Right renal pelvis (tissue), 4 donors: ENCODE data around the gene AMIGO2. TPM values are rescaled to one million over a fixed set of nuclear protein-coding genes. Genes with fewer than 3 reads are reported as not detected.
"Not testable (repeated sequence)": the region's sequence is repeated elsewhere in the genome, so short reads cannot be mapped to it uniquely, and the experiment has no call there.

ENCODE experiments used
- DNase-seq, 4 donors: peaks; one replicate each; pipeline ENCODE4 v3.0.0-alpha.2; 2013; ENCODE audit warnings: low read depth in 4 of 4, low spot score in 3 of 4, missing footprints in 1 of 4
- polyA plus RNA-seq, 4 donors: library from polyadenylated mRNA; unstranded; fragments of 120-200 nt; gene quantifications; one replicate each; pipeline ENCODE4 v1.2.1, GENCODE V29; 2013; ENCODE audit not compliant: insufficient read length in 4 of 4

The AMIGO2 gene
- polyA plus RNA-seq, 4 donors: 44.4 to 61.8 (median 51.9) TPM

DNA sequence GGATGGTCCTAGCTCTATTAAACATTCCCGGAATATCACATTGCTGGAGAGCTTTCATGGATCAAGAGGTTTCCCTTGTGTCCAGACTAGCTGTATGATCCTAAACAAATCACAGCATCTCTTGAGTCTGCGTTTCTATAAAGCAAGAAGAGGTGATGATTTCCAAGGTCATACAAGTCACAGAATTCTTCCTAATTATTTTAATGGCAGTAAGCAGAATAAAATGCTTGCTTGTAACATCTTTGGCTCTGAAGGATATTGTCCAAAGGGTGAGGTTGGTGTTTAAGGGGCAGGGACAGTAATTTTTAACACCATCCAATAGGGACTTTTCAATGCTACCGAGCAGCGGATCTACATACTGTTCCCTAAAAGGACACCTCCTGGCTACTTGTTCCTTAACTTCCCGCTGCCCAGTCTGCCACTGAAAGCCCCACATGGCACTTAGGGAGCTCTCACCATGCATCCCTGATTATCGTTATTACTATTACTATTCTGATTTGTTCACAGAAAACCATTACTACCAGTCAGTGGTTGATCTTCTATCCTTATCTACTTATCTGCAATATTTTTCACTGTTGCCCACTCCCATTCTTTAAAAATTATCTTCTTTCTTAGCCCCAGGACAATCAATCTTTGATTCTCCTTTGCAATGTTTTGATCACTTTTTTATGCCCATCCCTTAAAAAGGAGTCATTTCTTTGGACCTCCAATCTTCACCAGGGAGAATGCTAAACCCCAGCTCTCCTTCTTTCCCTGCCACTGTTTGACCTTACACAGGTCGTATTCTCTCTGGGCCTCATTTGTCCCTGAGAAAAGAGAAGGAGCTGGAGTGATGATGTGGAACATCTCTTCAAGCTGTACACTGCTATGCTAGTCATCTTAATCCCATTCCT, 4.3 kb downstream of the AMIGO2 start:
- DNase-seq: no peak

DNA sequence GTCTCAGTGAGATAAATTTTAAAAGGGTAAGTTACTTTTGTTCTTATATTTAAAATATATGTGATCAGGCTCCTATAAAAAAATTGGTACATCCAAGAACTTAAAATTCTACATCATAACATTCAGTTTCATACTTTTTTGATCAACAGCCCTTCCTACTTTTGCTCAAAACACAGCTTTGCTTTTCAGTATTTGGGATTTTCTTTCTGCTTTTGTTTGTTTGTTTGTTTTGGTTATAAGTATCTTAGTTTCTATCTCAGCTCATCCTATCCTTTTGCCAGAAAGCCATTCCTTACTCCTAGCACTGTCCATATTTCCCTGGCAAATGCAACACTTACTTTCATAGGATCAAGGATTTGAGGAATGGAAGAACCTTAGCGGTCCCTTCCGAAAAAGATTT, 5.0 kb downstream of the AMIGO2 start:
- DNase-seq: no peak

DNA sequence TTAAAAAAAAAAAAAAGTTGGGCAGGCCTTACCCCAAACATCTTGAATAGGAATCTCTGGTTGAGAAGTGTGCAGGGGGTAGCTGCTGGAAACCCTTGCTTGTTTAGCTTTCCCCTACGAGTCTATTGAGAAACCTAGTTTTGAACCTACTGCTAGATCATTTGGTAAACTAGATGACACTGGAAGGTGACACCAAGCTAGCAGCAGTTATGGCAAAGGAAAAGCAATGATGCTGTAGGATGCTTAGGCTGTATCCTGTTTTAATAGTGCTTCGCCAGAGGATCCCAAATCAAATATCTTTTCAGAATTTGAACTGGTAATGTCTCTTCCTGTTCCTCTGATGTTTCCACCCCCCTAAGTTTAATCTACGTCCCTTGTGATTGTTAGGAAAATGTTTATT, 5.8 kb downstream of the AMIGO2 start:
- DNase-seq: no peak

DNA sequence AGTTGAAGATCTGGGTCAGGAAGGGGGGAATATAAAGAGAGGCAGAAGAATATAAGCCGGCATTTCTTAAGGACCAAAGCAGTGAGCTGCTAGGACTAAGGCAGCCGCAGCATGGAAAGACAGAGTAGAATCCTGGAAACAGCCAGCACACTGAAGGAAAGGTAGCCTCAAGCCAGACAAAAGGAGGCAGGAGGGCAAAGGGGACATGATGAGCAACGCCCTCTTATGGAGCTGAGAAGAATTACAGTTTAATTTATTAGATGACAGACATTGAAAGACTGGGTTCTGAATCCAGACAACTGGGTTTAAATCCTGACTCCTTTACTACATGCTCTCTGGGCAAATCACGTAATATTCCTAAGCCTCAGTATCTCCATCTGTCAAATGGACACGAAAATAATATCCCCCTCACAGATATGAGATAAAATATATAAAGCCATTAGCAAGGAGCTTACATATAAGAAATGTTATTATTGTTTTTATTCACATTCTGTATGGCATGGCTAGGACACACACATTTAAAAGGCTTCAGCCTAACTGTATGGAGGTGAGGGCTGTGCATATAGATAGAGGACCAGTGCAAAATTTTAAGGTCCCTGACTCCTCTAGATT, 8.4 kb downstream of the AMIGO2 start:
- DNase-seq: no peak

DNA sequence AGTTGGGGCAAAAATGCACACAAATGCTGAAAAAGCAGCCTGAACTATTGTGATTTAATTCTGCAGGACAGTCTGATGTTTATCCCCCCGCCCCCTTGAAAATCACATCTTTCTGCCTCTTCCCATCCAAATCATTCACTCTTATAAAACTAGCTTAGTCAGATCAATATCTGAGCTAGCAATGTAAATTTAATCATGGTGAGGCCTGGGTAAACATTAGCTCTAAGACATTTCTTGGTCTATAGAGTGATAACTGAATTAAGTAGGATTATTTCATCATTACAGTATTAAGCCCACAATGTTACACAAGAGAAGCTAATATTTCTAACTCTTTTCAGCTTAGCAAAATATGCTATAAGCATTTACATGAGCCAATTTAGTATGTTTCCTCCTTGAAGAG, 9.4 kb downstream of the AMIGO2 start:
- no peak for DNase-seq

DNA sequence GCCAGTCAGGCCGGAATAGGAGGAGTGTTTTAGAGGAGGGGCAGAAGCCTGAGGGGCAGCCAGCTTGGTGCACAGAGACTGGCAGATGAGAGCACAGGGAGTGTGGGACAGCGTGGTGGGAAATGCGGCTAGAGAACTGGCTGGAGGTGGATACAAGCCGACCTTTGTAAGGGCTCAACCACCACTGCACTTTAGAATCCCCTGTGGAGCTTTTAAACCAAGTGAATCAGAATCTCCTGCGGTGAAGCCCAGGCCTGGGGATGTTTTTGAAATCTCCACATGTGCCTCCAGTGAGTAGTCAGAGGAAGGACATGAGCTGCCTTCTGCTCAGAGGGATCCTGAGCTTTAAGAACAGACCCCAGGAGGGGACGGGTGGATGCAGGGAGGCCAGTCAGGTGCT, 11.2 kb downstream of the AMIGO2 start:
- no peak for DNase-seq

DNA sequence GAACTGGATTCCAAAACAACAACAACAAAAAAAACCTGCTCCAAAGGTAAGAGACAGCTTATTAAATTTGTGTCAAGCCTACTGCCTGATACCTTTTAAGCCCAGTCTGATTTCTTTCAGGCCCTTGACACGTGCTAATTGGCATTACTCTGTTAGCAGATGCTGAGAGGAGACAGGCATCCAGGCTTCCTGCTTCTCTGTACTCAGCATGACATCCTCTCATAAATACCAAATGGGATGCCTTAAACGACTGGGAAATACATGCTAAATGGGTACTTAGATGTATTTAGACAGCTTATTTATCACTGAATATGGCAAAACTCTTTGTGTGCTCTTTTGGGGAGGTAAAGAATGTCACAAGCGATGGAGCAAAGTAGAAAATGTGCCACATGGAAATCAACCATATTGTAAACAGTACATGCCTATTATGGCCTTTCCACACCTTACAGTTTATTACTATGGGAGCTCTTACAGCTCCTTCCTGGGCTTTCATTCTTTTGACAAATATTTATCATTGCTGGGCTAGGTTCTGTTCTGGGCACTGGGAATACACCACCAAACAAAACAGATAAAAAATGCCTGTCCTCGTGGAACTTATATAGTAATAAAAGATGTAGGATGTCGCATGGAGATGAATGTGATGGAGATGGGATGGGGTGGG, 11.9 kb downstream of the AMIGO2 start:
- no peak for DNase-seq

DNA sequence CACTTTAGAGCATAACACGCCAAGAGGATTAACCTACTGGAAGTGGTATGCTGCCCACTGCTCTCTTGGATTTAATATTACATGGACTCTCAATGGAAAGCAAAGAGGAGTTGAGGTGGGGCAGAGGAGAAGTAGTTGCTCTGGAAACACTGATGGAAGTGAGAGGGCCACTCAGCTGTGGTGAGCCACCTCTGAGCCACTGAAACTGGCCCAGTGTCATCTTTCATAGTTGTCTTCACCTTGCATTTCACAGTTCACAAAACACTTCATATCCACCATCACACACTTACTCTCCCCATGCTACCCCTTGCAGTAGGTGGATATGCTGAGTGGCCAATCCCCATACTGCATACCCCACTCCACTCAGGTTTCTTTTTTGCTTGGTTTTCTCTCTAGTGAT, 12.6 kb downstream of the AMIGO2 start:
- DNase-seq: no peak

DNA sequence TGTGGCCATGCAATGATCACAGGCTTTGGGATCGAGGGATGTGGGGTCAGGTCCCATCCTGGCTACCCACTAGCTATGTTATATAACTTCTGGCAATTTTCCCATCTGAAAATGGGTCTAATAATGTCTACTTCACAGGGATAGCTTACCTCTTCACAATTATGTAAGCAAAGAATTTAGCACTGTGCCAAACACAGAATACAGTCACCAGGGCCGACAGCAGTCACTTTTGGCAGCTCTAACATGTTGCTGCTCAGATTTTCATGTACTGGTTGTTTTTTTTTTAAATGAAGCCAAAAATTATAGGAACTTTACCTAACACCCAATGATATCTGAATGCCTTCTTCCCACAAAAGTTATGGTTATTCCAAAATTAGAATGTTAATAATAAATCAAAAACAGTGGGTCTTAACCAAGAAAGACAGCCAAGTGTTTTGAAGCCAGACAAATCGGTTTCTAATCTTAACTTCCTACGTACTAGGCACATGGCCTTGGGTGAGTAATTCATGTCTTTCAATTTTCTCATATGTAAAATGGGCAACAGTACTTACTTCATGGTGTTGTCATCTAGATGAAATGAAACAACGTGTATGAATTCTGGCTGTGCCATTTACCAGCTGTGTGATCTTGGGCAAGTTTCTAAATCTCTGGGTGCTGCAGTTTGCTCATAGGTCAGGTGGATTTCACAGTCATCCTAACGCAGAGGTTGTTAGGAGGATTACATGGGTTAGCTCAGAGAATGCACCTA, 13.3 kb downstream of the AMIGO2 start:
- no peak for DNase-seq

DNA sequence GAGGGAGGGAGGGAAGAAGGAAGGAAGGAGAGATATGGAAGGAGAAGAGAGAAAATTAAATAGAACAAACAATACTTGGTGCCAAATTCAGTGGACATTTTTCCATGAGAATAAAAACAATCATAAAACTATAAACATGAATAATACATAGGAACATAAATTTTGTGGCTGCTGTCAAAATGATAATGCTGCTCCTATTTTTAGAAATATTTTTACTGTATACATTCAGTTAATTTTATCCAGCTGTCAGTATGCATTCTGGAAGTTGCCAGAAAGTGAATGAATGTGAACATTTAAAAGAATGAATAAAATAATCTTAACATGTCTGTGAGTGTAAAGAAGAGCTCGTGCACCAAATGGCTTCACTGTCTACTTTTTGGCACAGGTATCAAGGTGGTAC, 14.2 kb downstream of the AMIGO2 start:
- DNase-seq: no peak

DNA sequence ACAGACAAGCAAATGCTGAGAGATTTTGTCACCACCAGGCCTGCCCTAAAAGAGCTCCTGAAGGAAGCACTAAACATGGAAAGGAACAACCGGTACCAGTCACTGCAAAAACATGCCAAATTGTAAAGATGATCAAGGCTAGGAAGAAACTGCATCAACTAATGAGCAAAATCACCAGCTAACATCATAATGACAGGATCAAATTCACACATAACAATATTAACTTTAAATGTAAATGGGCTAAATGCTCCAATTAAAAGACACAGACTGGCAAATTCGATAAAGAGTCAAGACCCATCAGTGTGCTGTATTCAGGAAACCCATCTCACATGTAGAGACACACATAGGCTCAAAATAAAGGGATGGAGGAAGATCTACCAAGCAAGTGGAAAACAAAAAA, 21.1 kb downstream of the AMIGO2 start:
- DNase-seq: not testable (repeated sequence)

DNA sequence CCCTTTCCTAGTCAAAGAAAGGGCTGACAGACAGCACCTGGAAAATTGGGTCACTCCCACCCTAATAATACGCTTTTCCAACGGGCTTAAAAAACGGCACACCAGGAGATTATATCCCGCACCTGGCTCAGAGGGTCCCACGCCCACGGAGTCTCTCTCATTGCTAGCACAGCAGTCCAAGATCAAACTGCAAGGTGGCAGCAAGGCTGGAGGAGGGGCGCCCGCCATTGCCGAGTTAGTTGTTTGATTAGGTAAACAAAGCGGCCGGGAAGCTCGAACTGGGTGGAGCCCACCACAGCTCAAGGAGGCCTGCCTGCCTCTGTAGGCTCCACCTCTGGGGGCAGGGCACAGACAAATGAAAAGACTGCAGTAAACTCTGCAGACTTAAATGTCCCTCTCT, 22.8 kb downstream of the AMIGO2 start:
- DNase-seq: not testable (repeated sequence)

DNA sequence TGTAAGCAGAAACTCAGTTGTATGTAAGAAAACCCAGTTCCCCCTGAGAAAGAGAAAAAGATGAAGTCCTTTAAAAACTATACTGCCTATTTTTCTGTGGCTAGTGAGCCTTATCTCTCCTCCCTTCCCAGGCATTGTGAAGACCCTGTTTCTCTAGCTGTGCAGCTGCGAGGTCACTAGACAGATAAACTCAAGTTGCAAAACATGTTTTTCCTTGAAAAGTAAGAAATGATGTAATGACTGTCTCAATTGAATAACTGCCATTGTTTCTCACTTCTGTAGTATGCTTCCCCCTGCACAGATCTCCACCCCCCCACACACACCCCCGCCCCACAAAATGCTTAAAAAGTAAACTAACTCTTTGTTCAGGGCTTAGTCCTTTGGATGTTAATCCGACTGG, 23.9 kb downstream of the AMIGO2 start:
- not testable (repeated sequence) for DNase-seq

DNA sequence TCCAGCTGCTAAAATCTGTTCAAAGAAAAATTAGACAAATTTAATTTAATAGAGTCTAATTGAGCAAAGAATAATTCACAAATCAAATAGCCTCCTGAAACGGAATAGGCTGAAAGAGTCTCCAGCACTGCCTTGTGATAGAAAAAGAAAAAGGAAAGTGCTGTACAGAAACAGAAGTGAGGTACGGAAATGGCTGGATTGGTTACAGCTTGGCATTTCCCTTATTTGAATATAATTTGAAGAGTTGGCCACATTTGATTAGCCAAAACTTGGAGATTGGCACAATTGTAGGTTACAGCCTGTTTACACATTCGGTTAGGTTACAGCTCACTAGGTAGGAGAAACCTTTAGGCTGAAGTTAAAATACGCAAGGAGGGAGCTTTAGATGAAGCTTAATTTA, 25.1 kb downstream of the AMIGO2 start:
- DNase-seq: no peak

DNA sequence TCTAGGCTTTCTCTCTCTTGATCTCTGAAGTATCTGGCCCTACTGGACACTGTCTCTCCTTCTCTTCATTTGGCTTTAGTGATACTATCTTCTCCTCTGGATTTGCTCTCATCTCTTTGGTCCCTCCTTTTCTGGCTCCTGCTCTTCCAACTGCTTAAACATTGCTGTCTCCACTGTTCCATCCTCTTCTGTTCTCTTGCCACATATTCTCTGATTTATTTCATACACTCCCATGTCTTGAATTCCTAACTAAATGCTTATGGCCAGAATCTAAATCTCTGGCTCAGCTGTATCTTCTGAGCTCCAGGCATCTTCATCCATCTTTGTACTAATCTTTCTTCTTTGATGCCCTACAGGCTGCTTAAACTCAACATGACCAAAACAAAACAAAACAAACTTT, 25.8 kb downstream of the AMIGO2 start:
- DNase-seq: no peak

DNA sequence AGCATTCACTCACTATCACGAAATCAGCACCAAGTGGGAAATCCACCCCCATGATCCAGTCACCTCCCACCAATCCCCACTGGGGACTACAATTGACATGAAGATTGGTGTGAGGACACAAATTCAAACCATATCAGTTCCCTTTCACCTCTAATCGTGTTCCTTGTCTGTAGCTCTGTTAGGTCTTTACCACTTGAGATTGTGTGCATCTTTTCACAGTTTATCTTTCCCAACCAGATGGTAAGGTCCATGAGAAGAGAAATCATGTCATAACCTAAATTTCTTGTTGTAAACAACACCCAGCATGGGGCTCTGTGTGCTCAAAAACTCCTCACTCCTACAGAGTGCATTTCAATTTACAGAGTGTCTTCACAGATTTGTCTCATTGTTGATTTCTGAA, 27.5 kb downstream of the AMIGO2 start:
- no peak for DNase-seq

DNA sequence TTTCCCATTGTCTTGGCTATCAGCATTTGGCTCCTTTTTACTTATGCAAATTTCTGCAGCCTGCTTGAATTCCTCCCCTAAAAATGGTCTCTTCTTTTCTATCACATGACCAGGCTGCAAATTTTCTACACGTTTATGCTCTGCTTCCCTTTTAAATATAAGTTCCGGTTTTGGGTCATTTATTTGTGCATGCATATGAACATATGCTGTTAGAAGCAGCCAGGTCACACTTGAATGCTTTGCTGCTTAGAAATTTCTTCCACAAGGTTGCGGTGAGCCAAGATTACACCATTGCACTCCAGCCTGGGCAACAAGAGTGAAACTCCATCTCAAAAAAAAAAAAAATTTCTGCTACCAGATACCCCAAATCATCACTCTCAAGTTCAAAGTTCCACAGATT, 28.5 kb downstream of the AMIGO2 start:
- DNase-seq: not testable (repeated sequence)

DNA sequence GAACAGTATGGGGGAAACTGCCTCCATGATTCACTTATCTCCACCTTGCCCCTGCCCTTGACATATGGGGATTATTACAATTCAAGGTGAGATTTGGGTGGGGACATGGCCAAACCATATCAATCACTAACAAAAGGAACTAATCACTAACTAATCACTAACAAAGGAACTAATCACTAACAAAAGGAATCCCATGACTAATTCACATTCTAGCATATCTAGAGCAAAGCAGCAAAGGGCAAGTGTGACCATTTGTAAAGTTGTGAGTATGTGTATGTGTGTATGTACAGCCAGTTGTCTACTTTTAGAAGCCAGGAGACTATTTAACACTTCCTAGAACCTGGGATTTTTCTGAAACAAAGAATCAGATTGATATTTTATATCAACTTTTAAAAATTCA, 31.2 kb downstream of the AMIGO2 start:
- DNase-seq: no peak

DNA sequence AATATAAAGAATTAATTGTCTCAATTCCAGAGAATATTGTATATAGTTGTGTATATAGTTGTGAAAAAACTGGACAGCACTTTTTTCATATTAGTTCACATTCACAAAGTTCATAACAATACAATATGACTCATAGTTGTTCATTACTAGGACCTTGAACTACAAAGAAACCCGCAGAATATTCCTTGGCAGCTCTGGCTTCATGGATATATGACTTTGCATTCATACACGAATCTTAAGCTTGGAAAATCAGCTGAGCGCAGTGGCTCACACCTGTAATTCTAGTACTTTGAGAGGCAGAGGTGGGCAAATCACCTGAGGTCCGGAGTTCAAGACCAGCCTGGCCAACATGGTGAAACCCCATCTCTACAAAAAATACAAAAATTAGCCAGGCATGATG, 38.4 kb downstream of the AMIGO2 start:
- no peak for DNase-seq

DNA sequence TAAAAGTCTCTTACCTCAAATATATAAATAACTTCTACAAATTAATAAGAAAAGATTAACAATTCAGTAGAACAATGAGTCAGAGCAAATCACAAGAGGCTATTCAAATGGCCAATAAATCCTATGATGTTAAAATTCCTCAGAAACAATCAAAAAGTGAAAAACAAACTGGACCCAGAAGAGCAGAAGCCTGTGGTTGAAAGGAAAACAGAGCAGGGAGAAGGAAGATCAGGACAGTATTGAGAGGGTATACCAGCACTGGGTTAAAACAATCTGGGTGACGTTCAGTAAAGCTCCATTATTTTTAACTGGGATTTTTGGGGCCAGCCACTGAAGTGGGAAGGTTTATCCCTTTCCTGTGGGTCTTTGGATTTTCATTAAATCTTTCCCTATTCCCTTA, 40.0 kb downstream of the AMIGO2 start:
- no peak for DNase-seq

DNA sequence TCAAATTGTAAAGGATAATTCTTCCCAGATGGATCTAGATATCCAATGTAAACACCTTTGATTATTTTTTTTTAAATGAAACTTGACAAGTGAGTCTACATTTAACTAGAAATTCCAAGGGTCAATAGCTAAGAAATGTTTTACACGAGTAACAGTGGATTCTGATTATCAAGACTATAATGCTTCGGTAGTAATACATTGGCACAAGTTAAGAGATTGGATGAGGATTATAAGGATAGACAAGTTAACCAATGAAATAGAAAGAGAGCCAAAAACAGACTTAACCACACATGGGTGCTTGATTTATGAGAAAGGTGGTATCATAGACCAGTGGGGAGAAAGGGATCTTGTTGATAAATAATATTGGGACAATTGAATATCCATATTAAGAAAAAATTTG, 40.7 kb downstream of the AMIGO2 start:
- DNase-seq: no peak
